ENCODE data around the gene MCF2L.

The MCF2L gene

GRCh38 chr13:112982281-112983041 is 13.4 kb downstream of the MCF2L start:
- DNase-seq: no peak

GRCh38 chr13:112983042-112983305 is 14.0 kb downstream of the MCF2L start:
- DNase-seq: no peak

GRCh38 chr13:112983428-112984196 is 14.6 kb downstream of the MCF2L start:
- DNase-seq: no peak

GRCh38 chr13:112984501-112984900 is 15.5 kb downstream of the MCF2L start:
- no peak for DNase-seq

- DNase-seq: peak; percentile 33
Measured at GRCh38 chr13:112984954-112985802, 16.2 kb downstream of the MCF2L start.

GRCh38 chr13:112985803-112986408 is 16.9 kb downstream of the MCF2L start:
- DNase-seq: no peak

GRCh38 chr13:112986470-112986869 is 17.5 kb downstream of the MCF2L start:
- DNase-seq: no peak

- no peak for DNase-seq
Measured at GRCh38 chr13:112986946-112987681, 18.1 kb downstream of the MCF2L start.

- no peak for DNase-seq
Measured at GRCh38 chr13:112987682-112988024, 18.6 kb downstream of the MCF2L start.

GRCh38 chr13:112990783-112991182 is 21.8 kb downstream of the MCF2L start:
- no peak for DNase-seq

GRCh38 chr13:112991609-112992008 is 22.6 kb downstream of the MCF2L start:
- no peak for DNase-seq

GRCh38 chr13:112992931-112993680 is 24.1 kb downstream of the MCF2L start:
- no peak for DNase-seq

GRCh38 chr13:112994084-112994780 is 25.2 kb downstream of the MCF2L start:
- DNase-seq: no peak

GRCh38 chr13:112994781-112995355 is 25.9 kb downstream of the MCF2L start:
- no peak for DNase-seq

- DNase-seq: no peak
Measured at GRCh38 chr13:112995395-112996191, 26.6 kb downstream of the MCF2L start.

- no peak for DNase-seq
Measured at GRCh38 chr13:112996671-112997091, 27.7 kb downstream of the MCF2L start.

- DNase-seq: no peak
Measured at GRCh38 chr13:112997188-112998130, 28.4 kb downstream of the MCF2L start.

GRCh38 chr13:112998521-112999280 is 29.7 kb downstream of the MCF2L start:
- no peak for DNase-seq

Data from midbrain (tissue), 1 donor.